GM15510 (cell line): ENCODE measurements around the gene HEXB.
A peak's percentile ranks its signal among the peaks of the same experiment; 100 is the strongest.

Source experiments
- POLR2A ChIP-seq: IDR thresholded peaks from 3 replicates; pipeline ENCODE4 v1.6.1; 2011; ENCODE audit warnings: borderline replicate concordance; ENCODE audit not compliant: insufficient read length; ENCODE audit errors: extremely low read depth

Gene HEXB

DNA sequence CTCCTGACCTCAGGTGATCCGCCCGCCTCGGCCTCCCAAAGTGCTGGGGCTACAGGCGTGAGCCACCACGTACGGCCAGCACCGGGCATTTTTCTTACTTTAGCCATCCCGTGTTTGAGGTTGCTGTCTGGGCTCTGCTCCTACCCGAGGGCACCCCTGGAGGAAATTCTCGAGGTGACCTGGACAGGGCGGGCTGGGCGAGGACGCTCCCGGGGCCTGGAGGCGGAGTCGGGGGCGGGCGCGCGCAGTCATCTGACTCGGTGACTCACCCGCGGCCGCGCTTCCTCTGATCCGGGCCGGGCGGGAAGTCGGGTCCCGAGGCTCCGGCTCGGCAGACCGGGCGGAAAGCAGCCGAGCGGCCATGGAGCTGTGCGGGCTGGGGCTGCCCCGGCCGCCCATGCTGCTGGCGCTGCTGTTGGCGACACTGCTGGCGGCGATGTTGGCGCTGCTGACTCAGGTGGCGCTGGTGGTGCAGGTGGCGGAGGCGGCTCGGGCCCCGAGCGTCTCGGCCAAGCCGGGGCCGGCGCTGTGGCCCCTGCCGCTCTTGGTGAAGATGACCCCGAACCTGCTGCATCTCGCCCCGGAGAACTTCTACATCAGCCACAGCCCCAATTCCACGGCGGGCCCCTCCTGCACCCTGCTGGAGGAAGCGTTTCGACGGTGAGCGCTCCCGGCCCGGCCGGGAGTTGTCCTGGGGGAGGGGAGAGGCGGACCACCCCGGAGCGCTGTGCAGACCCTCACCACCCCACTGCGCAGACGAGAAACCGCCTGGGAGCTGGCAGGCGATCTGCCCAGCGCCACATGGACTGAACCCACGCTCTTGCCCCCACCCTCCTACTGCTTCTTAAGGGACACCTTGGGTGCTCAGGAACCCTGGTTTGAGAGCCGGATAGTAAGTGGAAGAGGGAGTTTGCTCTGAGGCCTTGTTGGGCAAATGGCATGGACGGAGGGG, at the start of gene HEXB:
TSS of gene HEXB (plus strand) at position 334 of the 952 bp plus-strand sequence. CDS start at position 362, 28 bp downstream.
- TF ChIP-seq POLR2A, result peak; percentile 86

DNA sequence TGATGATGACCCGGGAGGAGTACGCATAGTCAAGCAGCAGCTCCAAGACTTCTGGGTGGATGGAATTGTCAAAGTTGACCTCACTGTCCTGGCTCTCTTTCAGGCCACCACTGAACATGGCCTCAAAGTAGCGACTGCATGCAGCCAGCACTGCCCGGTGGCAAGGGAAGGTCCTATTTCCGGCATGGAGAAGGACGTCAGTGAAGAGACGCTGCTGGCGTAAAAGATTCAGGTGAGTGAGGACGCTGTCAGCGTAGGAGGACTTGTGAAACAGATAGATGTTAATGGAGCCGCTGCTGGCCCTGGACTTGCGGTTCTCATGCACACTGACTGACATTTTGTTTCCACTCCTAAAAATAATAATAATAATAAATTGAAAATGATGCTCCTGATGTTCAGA, 48.9 kb upstream of the HEXB start:
- TF ChIP-seq POLR2A, result no peak

DNA sequence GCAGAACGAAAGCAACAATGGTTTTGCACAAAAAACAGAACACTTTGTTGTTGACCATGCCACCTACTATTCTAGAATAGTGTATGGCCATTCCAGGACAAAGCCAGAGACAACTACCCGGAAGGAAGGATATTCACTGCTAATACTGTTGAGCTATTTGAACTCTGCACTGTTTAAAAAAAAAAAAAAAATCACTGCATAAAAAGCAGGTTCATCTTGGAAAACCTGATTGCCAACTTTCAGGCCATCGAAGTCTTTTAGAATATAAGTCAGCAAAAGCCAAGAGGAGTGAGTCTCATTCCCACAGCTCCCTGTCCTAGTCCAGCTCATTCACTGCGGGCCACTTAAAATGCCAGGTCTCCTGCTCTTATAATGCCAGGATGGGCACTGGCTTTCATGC, 48.5 kb upstream of the HEXB start:
- no peak for TF ChIP-seq POLR2A

DNA sequence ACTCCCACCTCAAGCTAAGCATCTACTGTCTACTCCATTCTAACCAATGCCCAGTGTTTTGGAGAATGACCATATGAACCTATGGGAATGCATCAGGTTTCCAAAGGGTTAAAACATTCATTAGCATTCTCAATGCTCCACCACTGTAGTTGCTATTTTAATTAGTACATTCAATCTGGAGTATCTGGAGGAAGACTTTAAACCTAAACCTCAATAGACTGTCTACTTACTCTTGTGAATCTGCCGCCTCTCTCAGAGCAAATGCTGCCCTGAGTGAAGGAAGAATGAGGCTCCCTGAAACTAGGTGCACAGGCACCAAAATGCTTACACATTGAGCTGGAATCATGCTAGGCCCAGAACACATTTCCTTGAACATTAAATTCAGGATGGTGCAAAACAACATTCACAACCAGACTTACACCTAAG, 46.5 kb upstream of the HEXB start:
- TF ChIP-seq POLR2A, result no peak

DNA sequence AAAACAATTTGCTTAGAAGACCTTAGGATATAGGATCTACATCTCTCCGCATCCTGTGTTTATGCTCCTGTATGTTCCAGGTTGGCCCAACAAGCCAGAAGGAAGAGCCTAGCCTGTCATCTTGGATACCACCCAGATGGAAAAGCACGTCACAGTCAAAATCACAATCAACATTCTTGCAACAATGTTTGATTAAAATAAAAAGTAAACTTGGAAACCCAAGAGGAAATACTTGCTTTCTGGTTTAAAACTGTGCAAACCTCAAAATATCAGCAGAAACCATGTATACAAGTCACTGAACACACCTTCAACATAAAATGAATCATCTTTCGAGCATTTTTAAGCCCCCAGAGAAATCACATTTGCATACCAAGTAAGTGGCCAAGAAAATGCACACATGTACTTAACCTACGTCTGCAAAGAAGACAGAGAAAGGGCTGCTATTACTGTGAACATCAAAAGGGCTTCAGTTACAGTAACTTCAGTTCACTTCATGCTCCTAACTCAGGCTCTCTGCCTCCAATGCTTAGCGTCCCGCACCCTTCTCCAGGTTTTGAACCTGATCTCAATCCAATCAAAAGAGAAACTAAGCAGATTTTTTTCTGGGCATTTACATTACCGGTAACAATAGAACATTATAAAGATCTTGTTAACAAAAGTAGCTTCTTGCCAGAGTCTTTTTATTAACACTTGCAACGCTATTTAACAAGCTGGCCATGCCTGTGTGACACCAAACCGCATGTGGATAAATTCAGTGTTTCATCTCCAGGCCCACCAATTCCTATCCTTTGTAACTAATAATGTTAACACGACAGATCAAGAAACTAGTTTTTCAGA, 45.8 kb upstream of the HEXB start:
- TF ChIP-seq POLR2A, result peak; percentile 11

DNA sequence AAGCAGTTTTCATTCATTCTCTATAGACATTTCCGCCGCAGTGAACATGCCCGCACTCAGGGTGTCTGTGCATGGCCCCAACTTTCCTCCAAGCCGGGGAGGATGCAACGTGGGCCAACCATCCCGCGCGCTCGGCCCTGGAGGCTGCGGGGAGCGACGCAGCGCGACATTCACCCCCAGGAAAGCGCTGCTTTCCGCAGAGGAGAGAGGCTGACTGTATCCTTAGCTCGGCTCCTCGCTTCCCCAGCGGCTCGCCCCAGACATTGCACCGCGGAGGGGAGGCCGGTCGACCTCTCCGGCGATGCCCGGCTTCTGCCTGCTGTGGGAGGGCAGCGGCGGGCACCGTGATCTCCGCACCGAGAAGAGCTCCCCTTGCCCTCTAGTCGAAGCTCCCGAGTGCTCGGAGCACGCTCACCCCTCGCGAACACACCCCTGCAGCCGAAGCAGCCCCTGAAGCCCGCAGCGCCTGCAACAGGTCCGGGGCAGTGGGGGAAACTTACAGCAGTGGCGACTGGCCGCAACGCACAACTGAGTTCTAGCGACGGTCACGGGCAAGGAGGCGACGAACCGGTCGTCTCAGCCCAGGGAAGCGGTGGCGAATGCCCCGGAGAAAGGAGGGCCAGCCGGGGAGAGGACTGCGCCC, 45.1 kb upstream of the HEXB start:
- TF ChIP-seq POLR2A, result no peak

DNA sequence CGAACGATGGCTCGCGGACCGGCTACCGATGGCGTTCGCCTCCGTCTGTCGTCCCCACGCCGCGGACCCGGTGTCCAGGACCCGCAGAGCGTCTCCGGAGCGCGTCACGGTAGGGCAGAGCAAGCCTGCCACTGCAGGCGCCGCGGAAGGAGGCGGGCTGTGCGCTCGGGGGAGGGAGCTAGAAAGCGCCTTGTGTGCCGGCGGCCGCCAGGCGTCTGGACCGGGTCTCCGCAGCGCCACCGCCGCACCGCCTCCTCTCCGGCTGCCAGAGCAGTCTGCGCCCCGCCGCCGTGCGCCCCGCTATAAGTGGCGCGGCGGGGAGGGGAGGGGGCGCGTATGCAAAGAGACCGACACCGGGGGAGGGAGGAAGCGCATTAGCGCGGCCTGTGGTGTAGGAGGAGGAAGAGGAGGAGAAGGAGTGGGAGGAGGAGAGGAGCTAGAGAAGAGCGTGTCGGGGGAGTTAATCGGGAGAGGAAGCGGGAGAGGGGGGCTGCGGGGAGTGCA, 44.5 kb upstream of the HEXB start, which contains the start of gene ENC1:
TSS of gene ENC1 (minus strand) at position 279 of the 504 bp plus-strand sequence. CDS start 4,243 bp downstream, outside the sequence.
- TF ChIP-seq POLR2A, result peak; percentile 96

DNA sequence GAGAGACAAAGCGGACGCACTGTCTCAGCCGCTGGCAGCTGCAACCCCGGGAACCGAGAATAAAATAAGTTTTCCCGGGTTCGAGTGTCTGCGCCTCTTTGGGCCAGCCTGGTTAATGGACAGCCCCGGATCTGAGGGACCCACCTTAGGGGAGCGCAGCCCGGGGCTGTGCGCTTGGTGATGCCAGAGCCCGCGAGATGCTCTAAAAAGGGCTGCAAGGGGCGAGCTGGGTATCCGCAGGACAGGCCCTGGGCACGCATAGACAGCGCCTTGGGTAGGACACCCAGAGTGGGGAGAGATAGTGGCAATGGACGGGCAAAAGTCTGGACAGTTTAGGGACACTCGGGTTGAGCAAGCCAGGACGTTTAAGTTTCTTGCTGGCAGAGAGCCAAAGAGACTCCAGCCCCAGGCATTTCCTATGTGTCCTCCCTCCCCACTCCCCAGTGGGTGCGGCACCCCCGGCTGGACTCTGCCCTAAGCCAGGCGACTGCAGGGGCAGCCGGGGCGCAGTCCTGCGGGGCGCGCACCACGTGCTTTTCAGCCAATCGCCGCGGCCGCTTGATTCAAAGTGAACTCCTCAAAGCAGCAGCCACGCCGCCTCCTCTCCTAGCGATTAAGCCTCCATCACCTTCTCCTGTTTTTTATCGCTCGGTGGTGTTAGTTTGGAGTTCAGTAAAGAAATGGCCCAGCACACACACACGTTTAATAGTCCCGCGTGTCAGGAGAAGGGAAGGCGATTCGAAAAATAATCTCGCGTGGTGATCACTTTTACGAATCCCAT, 43.9 kb upstream of the HEXB start:
- TF ChIP-seq POLR2A, result no peak

DNA sequence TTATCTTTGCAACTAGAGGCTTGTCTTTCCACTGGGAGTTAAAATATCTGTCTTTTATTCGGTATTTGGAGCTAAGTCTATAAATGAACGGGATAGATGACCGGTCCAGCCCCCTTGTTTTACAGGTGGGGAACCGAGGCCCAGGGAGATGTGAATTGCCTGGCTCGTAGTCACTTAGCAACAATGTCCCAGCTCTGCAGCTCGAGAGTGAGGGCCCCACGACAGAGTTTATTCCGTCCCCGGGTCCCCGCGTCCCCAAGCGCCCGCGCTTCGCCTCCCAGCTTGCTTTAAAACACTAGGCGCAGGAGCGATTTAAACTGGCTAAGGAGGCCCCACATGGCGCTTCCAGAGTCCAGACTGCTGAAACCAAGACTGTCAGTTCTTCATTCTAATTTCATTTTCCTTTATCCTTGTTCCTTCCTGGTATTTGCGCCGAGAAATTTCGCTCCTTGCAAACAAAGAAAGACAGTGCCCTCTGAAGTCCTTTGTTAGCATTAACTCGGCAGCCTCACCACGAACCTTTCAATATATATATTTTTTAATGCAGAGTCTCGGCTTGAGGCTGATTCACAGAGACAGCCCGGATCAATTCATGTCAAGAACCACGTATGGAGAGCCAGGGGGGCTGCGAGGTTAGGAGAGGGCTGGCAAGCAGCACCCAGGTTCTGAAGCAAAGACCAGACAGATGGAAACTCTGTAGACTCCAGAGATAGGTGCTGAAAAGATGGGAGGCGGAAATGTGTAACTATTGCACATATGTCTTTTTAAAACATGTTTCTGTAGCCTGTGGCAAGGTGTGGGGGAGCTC, 43.1 kb upstream of the HEXB start:
- no peak for TF ChIP-seq POLR2A

DNA sequence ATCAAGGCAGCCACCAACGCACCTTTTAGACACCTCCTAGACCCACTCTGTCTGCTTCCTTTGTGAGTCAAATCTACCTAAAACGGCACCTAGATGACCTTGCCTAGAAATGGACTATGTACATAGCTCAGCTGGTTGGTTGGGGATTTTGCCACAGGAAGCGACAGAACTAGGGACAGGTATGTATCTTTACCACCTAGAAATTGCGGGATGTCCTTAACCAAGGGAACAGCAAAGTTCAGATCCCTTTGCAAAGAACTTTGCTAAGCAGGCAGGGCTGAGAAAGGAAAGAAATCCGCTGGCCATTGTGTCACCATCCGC, 42.5 kb upstream of the HEXB start:
- no peak for TF ChIP-seq POLR2A

DNA sequence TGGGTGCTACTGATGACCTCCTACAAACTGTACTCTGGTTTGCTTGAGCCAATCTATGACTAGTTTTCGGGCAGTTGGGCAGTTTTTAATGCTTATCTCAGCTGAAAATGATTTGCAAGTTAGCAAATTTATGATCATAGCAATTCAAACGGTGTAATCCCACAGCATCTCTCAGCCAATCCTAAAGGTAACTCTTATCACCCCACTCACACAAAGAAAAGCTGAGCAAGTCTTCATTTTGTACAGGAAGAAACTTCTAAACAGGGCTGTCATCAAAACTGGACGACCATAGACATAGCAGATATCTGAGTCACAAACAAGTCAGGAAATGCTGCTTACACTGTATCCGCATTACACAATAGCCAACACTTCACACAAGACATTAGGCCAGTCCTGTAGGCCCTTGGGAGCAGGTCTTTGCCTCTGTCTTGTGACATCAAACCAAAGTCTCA, 41.9 kb upstream of the HEXB start:
- TF ChIP-seq POLR2A, result no peak

DNA sequence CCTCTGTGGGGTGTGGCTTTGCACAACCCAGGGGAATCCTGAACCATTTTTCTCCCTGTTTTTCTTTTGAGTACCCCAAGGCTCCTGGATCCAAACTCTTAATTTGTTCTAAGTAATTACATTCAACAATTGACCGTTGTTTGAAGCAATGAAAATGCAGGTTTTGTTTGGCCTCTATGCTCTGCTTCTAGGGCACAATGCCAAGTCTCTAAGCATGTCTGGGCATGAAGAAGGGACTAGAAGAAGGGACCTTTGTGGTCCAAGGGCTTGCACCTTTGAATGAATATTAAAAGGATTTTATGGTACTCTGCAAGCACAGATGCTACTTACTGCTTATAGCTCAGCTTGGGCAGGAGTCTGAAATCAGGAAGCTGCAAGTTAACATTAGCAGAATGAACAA, 37.9 kb upstream of the HEXB start:
- no peak for TF ChIP-seq POLR2A

DNA sequence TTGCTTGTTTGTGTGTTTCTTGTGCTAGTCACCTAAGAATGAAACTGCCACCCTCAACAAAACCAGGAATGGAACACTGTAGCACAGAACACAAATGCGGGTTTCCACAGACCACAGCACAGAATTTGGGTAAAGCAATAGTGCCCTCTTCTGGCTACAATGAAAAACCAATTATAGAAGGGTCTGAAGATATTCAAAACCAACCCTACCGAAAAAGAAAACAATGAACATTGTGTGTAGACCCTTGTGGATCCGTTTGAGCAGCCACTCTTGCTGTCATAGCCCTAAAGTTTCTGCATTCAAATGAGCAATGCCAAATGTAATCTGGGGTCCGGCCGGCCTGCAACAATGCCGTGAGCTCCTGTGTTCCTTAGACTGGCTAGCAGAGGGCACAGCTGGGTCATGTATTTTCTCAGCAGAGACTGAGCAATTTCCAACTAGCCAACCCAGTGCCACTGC, 36.2 kb upstream of the HEXB start:
- TF ChIP-seq POLR2A, result no peak
